NCI-H748 (cell line): Measurements from ENCODE around the gene IL10RB.

Source experiments
- DNase-seq: peaks from one replicate; lab custom pipeline; 2025; ENCODE audit not compliant: unreplicated experiment; lab: John Stamatoyannopoulos, UW

The IL10RB gene

GRCh38 chr21:33265664-33266049 lies 510 bp upstream of the IL10RB start:
- DNase-seq = peak; percentile 63

- no peak for DNase-seq
Observed at GRCh38 chr21:33266789-33267135, 595 bp downstream of the IL10RB start.

GRCh38 chr21:33267250-33267649 lies 1.1 kb downstream of the IL10RB start:
- no peak for DNase-seq

GRCh38 chr21:33268393-33268736 lies 2.2 kb downstream of the IL10RB start:
- DNase-seq = no peak

- DNase-seq = peak; percentile 94
Observed at GRCh38 chr21:33268737-33269441, 2.7 kb downstream of the IL10RB start.

GRCh38 chr21:33270986-33271385 lies 4.8 kb downstream of the IL10RB start:
- DNase-seq = no peak

DNA sequence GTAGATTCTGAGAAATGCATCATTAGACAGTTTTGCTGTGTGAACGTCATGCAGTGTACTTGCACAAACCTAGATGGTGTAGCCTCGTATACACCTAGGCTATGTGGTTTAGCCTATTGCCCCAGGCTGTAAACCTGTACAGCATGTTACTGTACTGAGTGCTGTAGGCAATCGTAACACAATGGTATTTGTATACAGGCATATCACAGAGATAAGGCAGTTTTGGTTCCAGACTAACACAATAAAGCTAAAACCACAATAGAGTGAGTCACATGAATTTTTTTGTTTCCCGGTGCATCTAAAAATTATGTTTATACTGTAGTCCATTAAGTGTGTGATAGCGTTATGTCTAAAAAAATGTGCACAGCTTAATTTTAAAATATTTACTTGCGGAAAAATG lies 6.9 kb downstream of the IL10RB start:
- DNase-seq = no peak

GRCh38 chr21:33278721-33279120 lies 12.6 kb downstream of the IL10RB start:
- no peak for DNase-seq

DNA sequence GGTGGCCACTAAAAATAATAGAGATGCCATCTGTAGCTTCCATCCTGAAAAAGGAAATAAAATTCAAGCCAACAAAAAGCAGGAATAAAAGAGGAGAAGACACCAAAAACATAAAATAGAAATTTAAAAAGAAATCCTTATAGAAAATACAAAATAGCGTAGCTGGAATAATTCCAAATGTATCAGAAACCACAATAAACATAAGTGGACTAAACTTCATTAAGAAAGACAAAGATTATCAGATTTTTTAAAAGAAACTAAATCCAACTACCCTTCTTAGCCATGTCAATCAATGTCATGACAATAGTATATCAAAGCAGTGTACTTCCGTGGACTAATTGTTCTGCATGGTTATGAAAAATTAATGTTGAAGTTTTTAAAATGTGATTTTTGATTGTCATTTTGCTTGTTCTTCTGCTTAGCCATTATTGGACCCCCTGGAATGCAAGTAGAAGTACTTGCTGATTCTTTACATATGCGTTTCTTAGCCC lies 13.2 kb downstream of the IL10RB start:
- no peak for DNase-seq

- DNase-seq = no peak
Observed at GRCh38 chr21:33281096-33281652, 15.0 kb downstream of the IL10RB start.

- DNase-seq = no peak
Observed at GRCh38 chr21:33283203-33283602, 17.0 kb downstream of the IL10RB start.

DNA sequence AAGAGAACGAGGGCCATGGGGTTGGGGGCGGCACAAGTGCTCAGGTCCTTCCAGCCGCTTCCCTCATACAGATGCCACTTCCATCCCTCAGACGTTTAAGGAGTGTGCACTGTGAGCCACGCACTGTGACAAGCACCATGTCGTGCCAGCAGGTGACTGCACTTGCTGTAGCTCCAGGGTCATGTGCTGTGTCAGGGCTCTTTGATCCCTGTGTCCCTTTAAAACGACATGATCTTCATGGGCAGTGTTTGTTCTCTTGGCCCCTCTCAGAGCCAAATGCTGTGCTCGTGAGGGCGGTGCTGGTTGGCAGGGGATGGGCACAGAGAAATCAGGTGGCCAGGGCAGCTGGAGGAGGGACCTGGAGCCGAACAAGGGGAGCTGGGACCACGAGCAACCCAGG lies 19.9 kb downstream of the IL10RB start:
- DNase-seq = no peak

DNA sequence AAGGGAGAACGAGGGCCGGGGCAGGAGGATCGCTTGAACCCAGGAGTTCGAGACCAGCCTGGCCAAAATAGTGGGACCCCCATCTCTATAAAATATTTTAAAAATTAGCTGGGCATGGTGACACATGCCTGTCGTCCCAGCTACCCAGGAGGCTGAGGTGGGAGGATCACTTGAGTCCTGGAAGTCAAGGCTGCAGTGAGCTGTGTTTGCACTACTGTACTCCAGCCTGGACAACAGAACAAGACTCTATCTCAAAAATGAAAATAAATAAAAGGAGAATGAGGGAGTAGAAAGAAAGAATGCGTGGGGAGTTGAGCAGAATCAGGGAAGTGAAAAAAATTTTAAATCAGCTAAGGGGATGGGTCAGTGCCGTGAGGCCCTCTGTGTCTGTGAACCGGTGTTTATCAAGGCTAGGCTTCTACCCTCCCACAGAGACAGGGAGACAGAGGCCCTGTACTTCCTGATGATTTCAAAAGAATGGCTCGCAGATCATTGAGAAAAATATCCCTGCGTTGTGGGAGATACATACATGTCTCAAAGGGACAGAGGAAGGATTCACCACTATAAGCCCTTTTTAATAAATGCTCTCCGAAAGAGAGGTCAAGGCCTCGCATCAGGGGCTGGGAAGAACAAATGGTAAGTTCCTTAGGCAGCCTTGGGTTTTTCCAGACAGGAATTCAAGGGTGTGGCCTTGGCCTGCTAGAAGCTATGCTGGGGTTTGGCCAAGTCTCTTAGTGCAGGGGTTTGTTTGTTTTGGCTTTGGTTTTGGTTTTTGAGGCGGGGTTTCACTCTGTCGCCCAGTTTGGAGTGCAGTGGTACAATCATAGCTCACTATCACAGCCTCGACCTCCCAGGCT lies 20.7 kb downstream of the IL10RB start:
- peak; percentile 72 for DNase-seq

GRCh38 chr21:33289199-33289819 lies 23.1 kb downstream of the IL10RB start:
- DNase-seq = no peak

GRCh38 chr21:33290441-33290840 lies 24.3 kb downstream of the IL10RB start:
- DNase-seq = peak; percentile 96

GRCh38 chr21:33291686-33292085 lies 25.5 kb downstream of the IL10RB start:
- DNase-seq = no peak

DNA sequence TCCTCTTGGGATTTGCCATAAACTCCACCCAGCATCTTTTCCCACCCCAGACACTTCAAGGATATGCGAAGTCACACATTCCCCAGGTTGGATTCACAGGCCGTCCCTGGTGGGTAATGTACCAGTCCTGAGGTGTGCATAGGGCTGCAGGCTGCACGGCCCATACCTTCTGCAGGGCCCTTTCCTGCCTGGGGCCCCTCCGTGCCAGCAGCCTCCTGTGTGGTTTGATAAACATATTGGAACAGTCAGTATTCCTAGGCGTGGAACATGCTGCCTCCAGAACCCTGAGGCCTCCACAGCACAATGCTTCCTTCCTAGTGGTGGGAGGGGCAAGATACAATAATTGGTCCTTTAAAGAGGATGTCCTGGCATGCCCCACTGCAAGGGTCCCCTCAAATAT lies 26.6 kb downstream of the IL10RB start:
- no peak for DNase-seq

GRCh38 chr21:33293136-33293535 lies 27.0 kb downstream of the IL10RB start:
- DNase-seq = no peak

- DNase-seq = peak; percentile 39
Observed at GRCh38 chr21:33293811-33294216, 27.6 kb downstream of the IL10RB start.

GRCh38 chr21:33296156-33296555 lies 30.0 kb downstream of the IL10RB start:
- DNase-seq = no peak

DNA sequence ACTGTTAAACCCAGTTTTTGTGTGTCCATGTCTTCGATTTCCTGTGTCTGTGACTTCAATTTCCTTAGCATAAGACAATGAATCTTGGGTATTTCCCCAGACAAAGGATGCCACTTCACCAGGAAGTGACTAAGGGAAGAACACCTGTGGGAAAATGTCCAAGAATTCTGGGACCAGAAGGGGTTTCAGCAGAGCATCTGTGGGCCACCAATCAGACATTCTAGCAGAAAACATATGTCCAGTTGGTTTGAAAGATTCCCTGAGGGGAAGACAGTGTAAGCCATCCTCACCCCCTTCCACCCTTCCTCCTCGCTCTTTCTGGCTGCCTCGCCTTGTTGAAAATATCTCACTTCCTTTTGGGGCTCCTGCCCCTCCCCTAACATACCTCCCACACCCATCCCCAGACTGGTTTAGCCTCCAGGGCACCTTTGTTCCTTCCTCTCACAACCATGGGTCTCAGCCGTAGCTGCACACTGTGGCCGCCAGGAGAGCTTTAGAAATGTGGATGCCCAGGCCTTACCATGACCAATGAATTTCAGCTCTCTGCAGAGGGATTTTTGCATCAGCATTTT lies 33.1 kb downstream of the IL10RB start:
- peak; percentile 25 for DNase-seq
